GM21528 (cell line): ENCODE measurements around the gene TSEN54.

Source experiments
- ATAC-seq: cut with Tn5 transposase; IDR thresholded peaks from one replicate; pipeline ENCODE4 v1.9.1; 2021; ENCODE audit warnings: mild to moderate bottlenecking, moderate library complexity; ENCODE audit not compliant: unreplicated experiment, low FRiP score

The TSEN54 gene

GRCh38 chr17:75536366-75536765 lies 20.0 kb downstream of the TSEN54 start:
- ATAC-seq = no peak

- ATAC-seq = no peak
These were observed 23.8 kb downstream of the TSEN54 start for GRCh38 chr17:75539967-75540729.

- ATAC-seq = no peak
These were observed 24.7 kb downstream of the TSEN54 start for GRCh38 chr17:75540923-75541503.

- no peak for ATAC-seq
These were observed 25.9 kb downstream of the TSEN54 start for GRCh38 chr17:75542229-75542628.

- ATAC-seq = no peak
These were observed 26.5 kb downstream of the TSEN54 start for GRCh38 chr17:75542728-75543336.

- no peak for ATAC-seq
These were observed 27.9 kb downstream of the TSEN54 start for GRCh38 chr17:75544250-75544649.

- no peak for ATAC-seq
These were observed 29.9 kb downstream of the TSEN54 start for GRCh38 chr17:75546181-75546580.

GRCh38 chr17:75547091-75547490 lies 30.8 kb downstream of the TSEN54 start:
- ATAC-seq = no peak

- ATAC-seq = no peak
These were observed 32.5 kb downstream of the TSEN54 start for GRCh38 chr17:75548813-75549212.

- ATAC-seq = no peak
These were observed 33.2 kb downstream of the TSEN54 start for GRCh38 chr17:75549246-75550138.

- no peak for ATAC-seq
These were observed 33.8 kb downstream of the TSEN54 start for GRCh38 chr17:75550139-75550465.

- no peak for ATAC-seq
These were observed 34.9 kb downstream of the TSEN54 start for GRCh38 chr17:75551266-75551665.

GRCh38 chr17:75552425-75553294 lies 36.3 kb downstream of the TSEN54 start:
- no peak for ATAC-seq

- ATAC-seq = no peak
These were observed 37.2 kb downstream of the TSEN54 start for GRCh38 chr17:75553295-75554110.

GRCh38 chr17:75555679-75556153 lies 39.4 kb downstream of the TSEN54 start:
- ATAC-seq = no peak

- ATAC-seq = no peak
These were observed 40.9 kb downstream of the TSEN54 start for GRCh38 chr17:75557075-75557851.

GRCh38 chr17:75557852-75558665 lies 41.7 kb downstream of the TSEN54 start:
- ATAC-seq = no peak
